ENCODE measurements around the gene MAGEA3.
"Not testable (repeated sequence)": the region's sequence is repeated elsewhere in the genome, so short reads cannot be mapped to it uniquely, and the experiment has no call there.

Gene MAGEA3
- 0 reads per million in 4 experiments for total RNA-seq

GRCh38 chrX:152697952-152698931, at the start of gene MAGEA3:
MAGEA3 (plus strand) TSS chrX:152698794; CDS start chrX:152700833, 2,039 bp downstream.
- not testable (repeated sequence) for DNase-seq

GRCh38 chrX:152652060-152652459, 46.5 kb upstream of the MAGEA3 start:
- DNase-seq: no peak

- no peak for DNase-seq
Observed at GRCh38 chrX:152652467-152652866, 46.1 kb upstream of the MAGEA3 start.

GRCh38 chrX:152656087-152656486, 42.5 kb upstream of the MAGEA3 start:
- DNase-seq: no peak

GRCh38 chrX:152656890-152657289, 41.7 kb upstream of the MAGEA3 start:
- no peak for DNase-seq

- no peak for DNase-seq
Observed at GRCh38 chrX:152658302-152658701, 40.3 kb upstream of the MAGEA3 start.

- no peak for DNase-seq
Observed at GRCh38 chrX:152663086-152663485, 35.5 kb upstream of the MAGEA3 start.

GRCh38 chrX:152674135-152674534, 24.5 kb upstream of the MAGEA3 start:
- DNase-seq: no peak

GRCh38 chrX:152674652-152675051, 23.9 kb upstream of the MAGEA3 start:
- DNase-seq: not testable (repeated sequence)

- DNase-seq: not testable (repeated sequence)
Observed at GRCh38 chrX:152681012-152681411, 17.6 kb upstream of the MAGEA3 start.

- DNase-seq: not testable (repeated sequence)
Observed at GRCh38 chrX:152700390-152700789, 1.8 kb downstream of the MAGEA3 start.

GRCh38 chrX:152706500-152706899, 7.9 kb downstream of the MAGEA3 start:
- not testable (repeated sequence) for DNase-seq

- DNase-seq: not testable (repeated sequence)
Observed at GRCh38 chrX:152709173-152709572, 10.6 kb downstream of the MAGEA3 start, which contains the start of gene CSAG2. CSAG2 (minus strand) TSS chrX:152709273; CDS start chrX:152709112, 161 bp downstream.

- not testable (repeated sequence) for DNase-seq
Observed at GRCh38 chrX:152713195-152713594, 14.6 kb downstream of the MAGEA3 start.

- not testable (repeated sequence) for DNase-seq
Observed at GRCh38 chrX:152713815-152714787, 15.5 kb downstream of the MAGEA3 start, which contains the start of gene MAGEA2B. MAGEA2B (plus strand) TSS chrX:152714628; CDS start chrX:152717107, 2,479 bp downstream.

- no peak for DNase-seq
Observed at GRCh38 chrX:152725409-152725808, 26.8 kb downstream of the MAGEA3 start.

- no peak for DNase-seq
Observed at GRCh38 chrX:152733261-152733975, 34.8 kb downstream of the MAGEA3 start, which contains the start of the genes CSAG1 and MAGEA12. CSAG1 (minus strand) TSS chrX:152733721; CDS start chrX:152732460, 1,261 bp downstream. MAGEA12 (plus strand) TSS chrX:152733757; CDS start chrX:152736162, 2,405 bp downstream.

- DNase-seq: not testable (repeated sequence)
Observed at GRCh38 chrX:152734143-152734858, 35.7 kb downstream of the MAGEA3 start.

- no peak for DNase-seq
Observed at GRCh38 chrX:152735101-152735500, 36.5 kb downstream of the MAGEA3 start.

- DNase-seq: no peak
Observed at GRCh38 chrX:152735860-152736511, 37.4 kb downstream of the MAGEA3 start.
